H9 (cell line): ENCODE measurements around the gene SPECC1L. TPM values are rescaled to one million over a fixed set of nuclear protein-coding genes. Genes with fewer than 3 reads are reported as not detected.

Experiments used
- DNase-seq: peaks from one replicate; pipeline ENCODE4 v3.0.0-alpha.2; 2017
- H2AFZ ChIP-seq: one replicate; pipeline ENCODE4 v1.6.1; 2013; ENCODE audit warnings: mild to moderate bottlenecking, low read length, control low read depth, moderate library complexity
- H2AK5ac ChIP-seq: 2 replicates; pipeline ENCODE4 v1.6.1; 2013; ENCODE audit warnings: low read length, control low read depth, mixed read lengths; ENCODE audit not compliant: insufficient read length
- H2BK120ac ChIP-seq: one replicate; pipeline ENCODE4 v1.6.1; 2013; ENCODE audit warnings: low read depth, mild to moderate bottlenecking, low read length, control low read depth, inconsistent platforms; ENCODE audit not compliant: poor library complexity, severe bottlenecking
- H2BK12ac ChIP-seq: 2 replicates; pipeline ENCODE4 v1.6.1; 2013; ENCODE audit warnings: low read length, control low read depth, mixed read lengths, low read depth; ENCODE audit not compliant: insufficient read length
- H2BK15ac ChIP-seq: 2 replicates; pipeline ENCODE4 v1.6.1; 2013; ENCODE audit warnings: low read depth, low read length, control low read depth
- H2BK20ac ChIP-seq: one replicate; pipeline ENCODE4 v1.6.1; 2013; ENCODE audit warnings: low read depth, mild to moderate bottlenecking, low read length, control low read depth, inconsistent platforms; ENCODE audit not compliant: poor library complexity, severe bottlenecking
- H2BK5ac ChIP-seq: 2 replicates; pipeline ENCODE4 v1.6.1; 2013; ENCODE audit warnings: low read length, control low read depth, mixed read lengths; ENCODE audit not compliant: insufficient read length
- H3K14ac ChIP-seq: 2 replicates; pipeline ENCODE4 v1.6.1; 2013; ENCODE audit warnings: low read length, control low read depth; ENCODE audit not compliant: insufficient read depth
- H3K18ac ChIP-seq: 2 replicates; pipeline ENCODE4 v1.6.1; 2013; ENCODE audit warnings: low read depth, mild to moderate bottlenecking, mixed read lengths, low read length, control low read depth; ENCODE audit not compliant: insufficient read length
- H3K23ac ChIP-seq: 2 replicates; pipeline ENCODE4 v1.6.1; 2013; ENCODE audit warnings: low read length, control low read depth, mixed read lengths, low read depth; ENCODE audit not compliant: insufficient read length
- H3K23me2 ChIP-seq: 2 replicates; pipeline ENCODE4 v1.6.1; 2013; ENCODE audit warnings: low read depth, mild to moderate bottlenecking, mixed read lengths, low read length, control low read depth; ENCODE audit not compliant: insufficient read length, poor library complexity, severe bottlenecking
- H3K27ac ChIP-seq: 2 replicates; pipeline ENCODE4 v1.5.1; 2013; ENCODE audit warnings: low read length, control low read depth, mixed read lengths, low read depth; ENCODE audit not compliant: insufficient read length
- H3K27me3 ChIP-seq: 2 replicates; pipeline ENCODE4 v1.6.1; 2013; ENCODE audit warnings: low read length, control low read depth, inconsistent platforms; ENCODE audit not compliant: insufficient read depth
- H3K4ac ChIP-seq: 2 replicates; pipeline ENCODE4 v1.6.1; 2013; ENCODE audit warnings: low read depth, mild to moderate bottlenecking, control low read depth, inconsistent platforms, low read length, moderate library complexity
- H3K4me1 ChIP-seq: 2 replicates; pipeline ENCODE4 v1.6.1; 2013; ENCODE audit warnings: low read length, control low read depth, inconsistent platforms; ENCODE audit not compliant: insufficient read depth
- H3K4me2 ChIP-seq: 2 replicates; pipeline ENCODE4 v1.6.1; 2013; ENCODE audit warnings: low read length, control low read depth, mixed read lengths; ENCODE audit not compliant: insufficient read length, insufficient read depth
- H3K56ac ChIP-seq: 2 replicates; pipeline ENCODE4 v1.6.1; 2013; ENCODE audit warnings: low read depth, mild to moderate bottlenecking, mixed read lengths, low read length, control low read depth; ENCODE audit not compliant: insufficient read length
- H3K79me1 ChIP-seq: 2 replicates; pipeline ENCODE4 v1.6.1; 2013; ENCODE audit warnings: low read depth, mild to moderate bottlenecking, moderate library complexity, low read length, control low read depth, inconsistent platforms; ENCODE audit not compliant: insufficient read depth, poor library complexity, severe bottlenecking
- H3K79me2 ChIP-seq: 2 replicates; pipeline ENCODE4 v1.6.1; 2013; ENCODE audit warnings: low read length, control low read depth, inconsistent platforms; ENCODE audit not compliant: insufficient read depth
- H3K9ac ChIP-seq: 2 replicates; pipeline ENCODE4 v1.6.1; 2013; ENCODE audit warnings: low read length, control low read depth, mixed read lengths; ENCODE audit not compliant: insufficient read length; ENCODE audit errors: extremely low read depth
- H3K9me3 ChIP-seq: one replicate; pipeline ENCODE4 v1.6.1; 2013; ENCODE audit warnings: low read depth, low read length, inconsistent platforms; ENCODE audit not compliant: control insufficient read depth
- H3T11ph ChIP-seq: one replicate; pipeline ENCODE4 v1.6.1; 2013; ENCODE audit warnings: mild to moderate bottlenecking, low read length, control low read depth, inconsistent platforms
- H4K20me1 ChIP-seq: one replicate; pipeline ENCODE4 v1.6.1; 2013; ENCODE audit not compliant: control insufficient read depth, insufficient read length, insufficient read depth
- H4K5ac ChIP-seq: 2 replicates; pipeline ENCODE4 v1.6.1; 2013; ENCODE audit warnings: low read depth, mild to moderate bottlenecking, mixed read lengths, low read length, control low read depth; ENCODE audit not compliant: insufficient read length
- H4K8ac ChIP-seq: replicated peaks from 2 replicates; pipeline ENCODE4 v1.6.1; 2013; ENCODE audit warnings: low read length, control low read depth, mixed read lengths, low read depth; ENCODE audit not compliant: insufficient read length
- H4K91ac ChIP-seq: 2 replicates; pipeline ENCODE4 v1.6.1; 2013; ENCODE audit warnings: low read depth, mild to moderate bottlenecking, moderate library complexity, mixed read lengths, low read length, control low read depth; ENCODE audit not compliant: insufficient read length
- H3K27ac Mint-ChIP-seq, 3 experiments: 2 replicates in 2 of 3; 3 replicates in 1 of 3; pipeline ENCODE4 v1.8.0; 2020 to 2021; ENCODE audit warnings: mixed read lengths in 3 of 3, mild to moderate bottlenecking in 1 of 3, moderate library complexity in 1 of 3
- H3K27me3 Mint-ChIP-seq: 2 replicates; pipeline ENCODE4 v1.8.0; 2021; ENCODE audit warnings: low read depth, mild to moderate bottlenecking, moderate library complexity, mixed read lengths
- H3K36me3 Mint-ChIP-seq, 3 experiments: 2 replicates in 2 of 3; 3 replicates in 1 of 3; pipeline ENCODE4 v1.8.0; 2020 to 2021; ENCODE audit warnings: low read depth in 3 of 3, mixed read lengths in 3 of 3; ENCODE audit not compliant: insufficient read depth in 1 of 3
- H3K4me1 Mint-ChIP-seq, 2 experiments: 2 replicates each; pipeline ENCODE4 v1.8.0; 2020; ENCODE audit warnings: mixed read lengths in 2 of 2
- H3K4me3 Mint-ChIP-seq, 2 experiments: 2 replicates in 1 of 2; 3 replicates in 1 of 2; pipeline ENCODE4 v1.8.0; 2020 to 2021; ENCODE audit warnings: mild to moderate bottlenecking in 2 of 2, mixed read lengths in 2 of 2, moderate library complexity in 1 of 2
- H3K9me3 Mint-ChIP-seq, 2 experiments: 2 replicates in 1 of 2; 3 replicates in 1 of 2; pipeline ENCODE4 v1.8.0; 2020; ENCODE audit warnings: mild to moderate bottlenecking in 2 of 2, mixed read lengths in 2 of 2, moderate library complexity in 1 of 2
- CTCF ChIP-seq: fragments of 200-600 bp; sonication (generic); conservative IDR thresholded peaks from 3 replicates; pipeline ENCODE4 v1.8.0; 2021; ENCODE audit warnings: antibody characterized with exemption, mild to moderate bottlenecking
- WGBS: extraction: QIAGEN DNeasy Blood & Tissue Kit; methylation state at CpG from one replicate; pipeline ENCODE4 v1.1.7; 2013; ENCODE audit warnings: missing lambda C conversion rate, low lambda C conversion rate, mixed read lengths; ENCODE audit not compliant: insufficient read length; ENCODE audit errors: extremely low coverage; 5-methylcytosine and 5-hydroxymethylcytosine counted together
- total RNA-seq: library from RNA; stranded (reverse); gene quantifications from 2 replicates; pipeline ENCODE4 v1.2.1, GENCODE V29; 2021

The SPECC1L gene
- total RNA-seq, 1 experiment from 2014 or later: 57.1 TPM

GRCh38 chr22:24323695-24324094 is 53.1 kb downstream of the SPECC1L start:
- Histone ChIP-seq H3K4me1 (no peaks in the 10 kb centered on the region), H3K79me1 (no peaks in the 10 kb centered on the region), H3K9me3 (no peaks in the 10 kb centered on the region), H3K27ac (no peak overlapping the region), H2BK20ac (no peak overlapping the region), H2AK5ac (no peak overlapping the region), H4K20me1 (no peaks in the 10 kb centered on the region), H3K23me2 (no peaks in the 10 kb centered on the region), H3K56ac (no peak overlapping the region), H3K14ac (no peak overlapping the region), H3K18ac (no peak overlapping the region), H3K4me2 (no peak overlapping the region), H3K27me3 (no peaks in the 10 kb centered on the region), H3K4ac (no peak overlapping the region), H3K23ac (no peak overlapping the region), H2BK120ac (no peak overlapping the region), H2AFZ (no peak overlapping the region), H4K5ac (no peak overlapping the region), H4K8ac (no peak overlapping the region), H2BK5ac (no peak overlapping the region), H3K9ac (no peak overlapping the region), H4K91ac (no peak overlapping the region), H2BK12ac (no peak overlapping the region), H3K79me2 (peaks cover 3% of the 10 kb centered on the region; the same call in 1 of the 2 replicates), H2BK15ac (no peak overlapping the region), H3T11ph (no peak overlapping the region)
- Mint-ChIP-seq H3K27ac (no peak overlapping the region), H3K4me1 (peaks cover 0 to 2% of the 10 kb centered on the region in 2 experiments; a peak in 1 of 4 replicates), H3K4me3 (no peak overlapping the region), H3K36me3 (peaks cover 26 to 56% (median 48%) of the 10 kb centered on the region in 3 experiments; a peak in 6 of 7 replicates), H3K27me3 (no peaks in the 10 kb centered on the region), H3K9me3 (0 out of 5 replicates have a peak, but pooled peaks cover 0 to 3% of the 10 kb centered on the region in 2 experiments)
- WGBS: no CpG with 5 or more reads among the region's 3 CpGs
- TF ChIP-seq CTCF: no peak
- no peak for DNase-seq
